Osteocyte (in vitro differentiated cells): ENCODE results near the gene PLAA. TPM values are rescaled to one million over a fixed set of nuclear protein-coding genes. Genes with fewer than 3 reads are reported as not detected.

ENCODE experiments used
- DNase-seq: peaks from one replicate; pipeline ENCODE4 v3.0.0; 2021; ENCODE audit warnings: mixed read lengths; ENCODE audit not compliant: unreplicated experiment; ENCODE audit errors: extremely low spot score
- H3K27ac Mint-ChIP-seq: one replicate; pipeline ENCODE4 v1.8.0; 2021; ENCODE audit warnings: mild to moderate bottlenecking, mixed read lengths; ENCODE audit not compliant: unreplicated experiment
- H3K27me3 Mint-ChIP-seq: one replicate; pipeline ENCODE4 v1.8.0; 2021; ENCODE audit warnings: mixed read lengths; ENCODE audit not compliant: unreplicated experiment
- H3K36me3 Mint-ChIP-seq: one replicate; pipeline ENCODE4 v1.8.0; 2021; ENCODE audit warnings: mixed read lengths; ENCODE audit not compliant: unreplicated experiment
- H3K4me1 Mint-ChIP-seq: one replicate; pipeline ENCODE4 v1.8.0; 2021; ENCODE audit warnings: mixed read lengths; ENCODE audit not compliant: unreplicated experiment
- H3K4me3 Mint-ChIP-seq: one replicate; pipeline ENCODE4 v1.8.0; 2021; ENCODE audit warnings: mild to moderate bottlenecking, moderate library complexity, mixed read lengths; ENCODE audit not compliant: unreplicated experiment
- H3K9me3 Mint-ChIP-seq: one replicate; pipeline ENCODE4 v1.8.0; 2021; ENCODE audit warnings: mixed read lengths; ENCODE audit not compliant: unreplicated experiment
- CTCF ChIP-seq: fragments of 200-600 bp; sonication (generic); IDR thresholded peaks from 2 replicates; pipeline ENCODE4 v1.5.0; 2021; ENCODE audit warnings: antibody characterized with exemption, mild to moderate bottlenecking, moderate library complexity
- total RNA-seq: library from RNA; stranded (reverse); gene quantifications from 2 replicates; pipeline ENCODE4 v1.2.1, GENCODE V29; 2021

The PLAA gene
- total RNA-seq, 1 donor from 2014 or later = 32.2 TPM

GRCh38 chr9:26904671-26905070 lies 42.4 kb downstream of the PLAA start:
- no peak for TF ChIP-seq CTCF
- Mint-ChIP-seq H3K4me1 (no peaks in the 10 kb centered on the region), H3K4me3 (no peak overlapping the region), H3K27me3 (no peaks in the 10 kb centered on the region), H3K27ac (no peak overlapping the region), H3K9me3 (no peaks in the 10 kb centered on the region), H3K36me3 (peaks cover 28% of the 10 kb centered on the region)
- no peak for DNase-seq

GRCh38 chr9:26904070-26904469 lies 43.0 kb downstream of the PLAA start:
- Mint-ChIP-seq H3K36me3 (peaks cover 27% of the 10 kb centered on the region), H3K9me3 (no peaks in the 10 kb centered on the region), H3K4me1 (no peaks in the 10 kb centered on the region), H3K27me3 (no peaks in the 10 kb centered on the region), H3K4me3 (no peak overlapping the region), H3K27ac (no peak overlapping the region)
- no peak for DNase-seq
- TF ChIP-seq CTCF = no peak

GRCh38 chr9:26893030-26893676 lies 53.9 kb downstream of the PLAA start:
- no peak for TF ChIP-seq CTCF
- H3K36me3 Mint-ChIP-seq = no peaks in the 10 kb centered on the region
- H3K9me3 Mint-ChIP-seq = no peaks in the 10 kb centered on the region
- H3K27ac Mint-ChIP-seq = peak overlapping the region; percentile 100
- H3K27me3 Mint-ChIP-seq = no peaks in the 10 kb centered on the region
- no peak for DNase-seq
- H3K4me3 Mint-ChIP-seq = peak overlapping the region; percentile 99
- peaks cover 31% of the 10 kb centered on the region for H3K4me1 Mint-ChIP-seq

- TF ChIP-seq CTCF = peak; percentile 53
- Mint-ChIP-seq H3K27ac (peak within 1 kb of the TSS; percentile 100), H3K27me3 (no peaks in the 10 kb centered on the region), H3K4me3 (peak within 1 kb of the TSS; percentile 99), H3K4me1 (peaks cover 31% of the 10 kb centered on the region), H3K36me3 (no peaks in the 10 kb centered on the region), H3K9me3 (no peaks in the 10 kb centered on the region)
- peak; percentile 96 for DNase-seq
These were observed 54.6 kb downstream of the PLAA start, which contains the start of gene CAAP1 for GRCh38 chr9:26892251-26893029. TSS of gene CAAP1 (minus strand) at chr9:26892802. CDS start at chr9:26892715, 87 bp downstream.

- no peak for TF ChIP-seq CTCF
- Mint-ChIP-seq H3K4me1 (peaks cover 31% of the 10 kb centered on the region), H3K36me3 (no peaks in the 10 kb centered on the region), H3K27ac (peak overlapping the region; percentile 100), H3K4me3 (peak overlapping the region; percentile 99), H3K27me3 (no peaks in the 10 kb centered on the region), H3K9me3 (no peaks in the 10 kb centered on the region)
- no peak for DNase-seq
These were observed 55.3 kb downstream of the PLAA start for GRCh38 chr9:26891726-26892125.
